ENCODE data around the gene MKX.
A peak's percentile ranks its signal among the peaks of the same experiment; 100 is the strongest.

MKX gene, protein sequence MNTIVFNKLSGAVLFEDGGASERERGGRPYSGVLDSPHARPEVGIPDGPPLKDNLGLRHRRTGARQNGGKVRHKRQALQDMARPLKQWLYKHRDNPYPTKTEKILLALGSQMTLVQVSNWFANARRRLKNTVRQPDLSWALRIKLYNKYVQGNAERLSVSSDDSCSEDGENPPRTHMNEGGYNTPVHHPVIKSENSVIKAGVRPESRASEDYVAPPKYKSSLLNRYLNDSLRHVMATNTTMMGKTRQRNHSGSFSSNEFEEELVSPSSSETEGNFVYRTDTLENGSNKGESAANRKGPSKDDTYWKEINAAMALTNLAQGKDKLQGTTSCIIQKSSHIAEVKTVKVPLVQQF

DNA sequence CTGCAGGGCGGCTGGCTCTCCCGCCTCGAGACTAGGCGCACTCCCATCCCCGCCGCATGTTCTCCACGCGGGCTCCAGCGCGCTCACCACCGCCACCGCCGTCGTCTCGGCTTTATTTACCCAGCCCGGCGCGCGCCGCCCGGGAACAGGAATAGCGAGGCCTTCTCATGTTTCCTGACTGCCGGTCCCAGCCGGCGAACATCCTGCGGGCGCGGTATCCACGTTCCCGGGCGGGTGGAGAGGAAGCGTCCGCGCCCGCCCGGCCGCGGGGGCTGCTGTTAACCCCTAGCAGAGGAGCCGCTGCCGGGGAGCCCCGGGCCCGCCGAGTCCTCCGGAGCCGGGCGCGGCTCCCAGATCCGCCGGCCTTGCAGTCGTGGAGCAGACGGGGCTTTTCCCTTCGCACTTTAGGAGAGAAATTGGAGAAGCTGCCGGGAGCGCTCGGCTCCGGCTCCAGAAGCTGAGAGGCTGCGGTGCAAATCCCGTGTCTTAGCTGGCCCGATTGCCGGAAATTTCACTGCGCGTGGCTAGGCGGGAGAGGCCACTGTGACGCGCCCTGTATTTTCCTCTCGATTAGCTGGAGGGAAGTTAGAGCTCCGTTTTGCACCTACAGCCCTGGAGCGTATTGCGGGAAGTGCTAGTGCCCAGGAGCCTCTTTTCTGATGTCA is at the start of gene MKX:
MKX (minus strand) TSS at position 88 of the 665 bp plus-strand sequence. CDS start 2,404 bp downstream, outside the sequence.
- H3K4me3 ChIP-seq (ENCODE audit: low read depth in 1 of 5, low read length in 5 of 5): peak within 1 kb of the TSS; percentile 57 to 84 (median 72)
- H3K27me3 ChIP-seq (ENCODE audit: control insufficient read depth in 5 of 5, insufficient read depth in 4 of 5, low read length in 5 of 5): peaks cover 21 to 57% (median 50%) of the 10 kb centered on the region in 5 donors
- no peak within 1 kb of the TSS for H3K27ac ChIP-seq (ENCODE audit: low read depth, low read length)
- H3K9me3 ChIP-seq (ENCODE audit: control insufficient read depth in 5 of 5, low read length in 5 of 5): no peaks in the 10 kb centered on the region
- no peaks in the 10 kb centered on the region for H3K36me3 ChIP-seq (ENCODE audit: control insufficient read depth in 5 of 5, insufficient read depth in 5 of 5, low read length in 5 of 5)
- peaks cover 3 to 59% (median 52%) of the 10 kb centered on the region in 5 donors for H3K4me1 ChIP-seq (ENCODE audit: control insufficient read depth in 5 of 5, insufficient read depth in 5 of 5, low read length in 5 of 5)
- H3K9ac ChIP-seq (ENCODE audit: low read length in 5 of 5): no peak within 1 kb of the TSS

DNA sequence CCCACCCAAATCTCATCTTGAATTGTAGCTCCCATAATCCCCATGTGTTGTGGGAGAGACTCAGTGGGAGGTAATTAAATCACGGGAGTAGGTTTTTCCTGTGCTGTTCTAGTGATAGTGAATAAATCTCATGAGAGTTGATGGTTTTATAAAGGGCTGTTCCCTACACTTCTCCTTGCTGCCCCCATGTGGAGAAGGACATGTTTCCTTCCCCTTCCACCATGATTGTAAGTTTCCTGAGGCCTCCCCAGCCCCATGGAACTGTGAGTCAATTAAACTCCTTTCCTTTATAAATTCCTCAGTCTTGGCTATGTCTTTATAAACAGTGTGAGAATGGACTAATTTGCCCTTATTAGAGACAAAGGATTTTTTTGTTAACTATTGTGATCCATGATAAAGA is 48.5 kb upstream of the MKX start:
- no peak overlapping the region for H3K27ac ChIP-seq (ENCODE audit: low read depth, low read length)
- no peaks in the 10 kb centered on the region for H3K4me1 ChIP-seq (ENCODE audit: control insufficient read depth in 5 of 5, insufficient read depth in 5 of 5, low read length in 5 of 5)
- no peak overlapping the region for H3K9ac ChIP-seq (ENCODE audit: low read length in 5 of 5)
- H3K9me3 ChIP-seq (ENCODE audit: control insufficient read depth in 5 of 5, low read length in 5 of 5): no peaks in the 10 kb centered on the region
- H3K27me3 ChIP-seq (ENCODE audit: control insufficient read depth in 5 of 5, insufficient read depth in 4 of 5, low read length in 5 of 5): peaks cover 0 to 2% (median 0%) of the 10 kb centered on the region in 5 donors
- no peak overlapping the region for H3K4me3 ChIP-seq (ENCODE audit: low read depth in 1 of 5, low read length in 5 of 5)
- H3K36me3 ChIP-seq (ENCODE audit: control insufficient read depth in 5 of 5, insufficient read depth in 5 of 5, low read length in 5 of 5): no peaks in the 10 kb centered on the region

DNA sequence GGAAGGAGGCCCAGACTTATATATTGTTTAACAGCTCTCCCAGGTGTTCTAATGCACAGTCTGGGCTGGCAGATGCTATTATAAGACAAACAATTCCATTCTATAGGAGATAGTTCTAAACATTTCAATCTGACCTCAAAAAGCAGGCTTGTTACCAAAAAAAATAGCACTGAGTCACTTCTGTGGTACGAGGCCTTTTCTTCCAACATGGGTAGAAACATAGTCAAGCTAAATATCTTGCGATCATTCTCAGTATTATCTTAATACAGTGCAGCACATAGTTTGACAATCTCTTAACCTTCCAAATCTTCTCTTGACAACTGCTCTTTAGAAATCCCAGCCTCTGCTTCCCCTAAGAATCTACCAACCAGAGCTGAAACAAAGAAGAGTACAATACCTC is 46.6 kb upstream of the MKX start:
- Histone ChIP-seq H3K4me1 (ENCODE audit: control insufficient read depth in 5 of 5, insufficient read depth in 5 of 5, low read length in 5 of 5) (no peaks in the 10 kb centered on the region), H3K9me3 (ENCODE audit: control insufficient read depth in 5 of 5, low read length in 5 of 5) (no peaks in the 10 kb centered on the region), H3K27ac (ENCODE audit: low read depth, low read length) (no peak overlapping the region), H3K9ac (ENCODE audit: low read length in 5 of 5) (no peak overlapping the region), H3K4me3 (ENCODE audit: low read depth in 1 of 5, low read length in 5 of 5) (no peak overlapping the region), H3K36me3 (ENCODE audit: control insufficient read depth in 5 of 5, insufficient read depth in 5 of 5, low read length in 5 of 5) (no peaks in the 10 kb centered on the region), H3K27me3 (ENCODE audit: control insufficient read depth in 5 of 5, insufficient read depth in 4 of 5, low read length in 5 of 5) (peaks cover 0 to 2% (median 0%) of the 10 kb centered on the region in 5 donors)

DNA sequence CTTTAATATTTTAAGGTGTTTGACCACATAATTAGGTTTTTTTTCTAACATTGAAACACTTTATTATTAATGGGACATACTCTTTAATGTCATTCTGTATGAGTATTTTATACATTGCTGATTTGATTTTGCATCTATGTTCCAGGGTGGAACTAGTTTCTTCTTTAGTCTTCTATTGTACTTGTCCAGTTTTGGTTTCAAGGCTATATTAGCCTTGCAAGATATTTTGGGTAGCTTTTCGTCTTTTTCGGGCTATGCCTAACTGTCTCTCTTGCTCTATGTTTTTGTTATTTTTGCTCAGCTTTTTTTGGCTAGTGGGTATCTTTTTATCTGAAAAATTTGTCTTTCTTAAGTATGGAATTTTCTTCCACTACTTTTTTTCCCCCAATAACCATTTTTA is 38.7 kb upstream of the MKX start:
- Histone ChIP-seq H3K9ac (ENCODE audit: low read length in 5 of 5) (no peak overlapping the region), H3K27ac (ENCODE audit: low read depth, low read length) (no peak overlapping the region), H3K27me3 (ENCODE audit: control insufficient read depth in 5 of 5, insufficient read depth in 4 of 5, low read length in 5 of 5) (no peaks in the 10 kb centered on the region), H3K4me3 (ENCODE audit: low read depth in 1 of 5, low read length in 5 of 5) (no peak overlapping the region), H3K36me3 (ENCODE audit: control insufficient read depth in 5 of 5, insufficient read depth in 5 of 5, low read length in 5 of 5) (no peaks in the 10 kb centered on the region), H3K9me3 (ENCODE audit: control insufficient read depth in 5 of 5, low read length in 5 of 5) (peaks cover 0 to 6% (median 5%) of the 10 kb centered on the region in 5 donors), H3K4me1 (ENCODE audit: control insufficient read depth in 5 of 5, insufficient read depth in 5 of 5, low read length in 5 of 5) (peaks cover 0 to 10% (median 3%) of the 10 kb centered on the region in 5 donors)

DNA sequence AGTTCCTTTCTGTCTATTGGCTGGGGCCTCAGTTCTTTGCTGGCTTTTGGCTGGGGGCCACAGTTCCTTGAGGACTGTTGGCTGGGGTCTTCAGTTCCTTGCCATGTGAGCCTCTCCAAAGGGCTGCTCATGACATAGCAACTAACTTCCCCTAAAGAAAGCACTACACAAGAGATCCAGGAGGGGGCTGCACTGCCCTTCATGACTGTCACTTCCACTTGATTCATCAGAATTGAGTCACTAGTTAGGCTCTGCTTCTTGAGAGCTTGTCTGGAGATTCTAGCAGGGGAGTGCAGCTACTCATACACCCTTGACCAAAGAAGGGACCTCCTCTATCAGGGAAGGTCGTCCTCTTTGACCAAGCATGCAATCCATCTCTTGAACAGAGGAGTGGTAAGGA is 38.0 kb upstream of the MKX start:
- Histone ChIP-seq H3K36me3 (ENCODE audit: control insufficient read depth in 5 of 5, insufficient read depth in 5 of 5, low read length in 5 of 5) (no peaks in the 10 kb centered on the region), H3K9me3 (ENCODE audit: control insufficient read depth in 5 of 5, low read length in 5 of 5) (peaks cover 0 to 6% (median 5%) of the 10 kb centered on the region in 5 donors), H3K27me3 (ENCODE audit: control insufficient read depth in 5 of 5, insufficient read depth in 4 of 5, low read length in 5 of 5) (no peaks in the 10 kb centered on the region), H3K4me3 (ENCODE audit: low read depth in 1 of 5, low read length in 5 of 5) (no peak overlapping the region), H3K27ac (ENCODE audit: low read depth, low read length) (no peak overlapping the region), H3K4me1 (ENCODE audit: control insufficient read depth in 5 of 5, insufficient read depth in 5 of 5, low read length in 5 of 5) (peaks cover 0 to 11% (median 3%) of the 10 kb centered on the region in 5 donors), H3K9ac (ENCODE audit: low read length in 5 of 5) (no peak overlapping the region)

DNA sequence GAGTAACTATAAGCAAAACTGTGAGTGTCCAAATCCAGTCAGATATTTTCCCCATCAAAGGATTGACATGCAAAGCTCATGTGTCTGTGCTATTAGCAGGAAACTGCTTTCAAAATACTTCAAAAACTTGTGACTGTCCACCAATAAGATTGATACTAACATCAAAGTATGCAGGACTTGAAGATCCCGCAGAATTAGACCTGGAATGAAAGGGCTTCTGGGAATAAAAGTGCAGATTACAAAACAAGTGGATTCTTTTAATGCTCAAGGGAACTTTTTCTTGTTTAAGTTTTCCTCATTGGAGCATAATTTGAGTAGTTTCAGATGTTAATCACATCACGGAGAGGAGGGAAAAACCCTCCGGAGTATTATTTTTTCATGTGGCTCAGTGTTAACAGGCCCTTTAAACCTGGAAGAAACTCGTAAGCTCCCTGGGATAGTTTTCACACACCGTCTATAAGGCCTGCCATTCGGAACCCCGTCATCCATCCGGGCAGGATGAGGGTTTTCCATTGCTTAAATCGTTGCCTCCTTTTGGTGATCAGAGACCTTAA is 33.9 kb upstream of the MKX start:
- peaks cover 2 to 6% (median 5%) of the 10 kb centered on the region in 5 donors for H3K9me3 ChIP-seq (ENCODE audit: control insufficient read depth in 5 of 5, low read length in 5 of 5)
- H3K27me3 ChIP-seq (ENCODE audit: control insufficient read depth in 5 of 5, insufficient read depth in 4 of 5, low read length in 5 of 5): no peaks in the 10 kb centered on the region
- peaks cover 0 to 11% (median 3%) of the 10 kb centered on the region in 5 donors for H3K4me1 ChIP-seq (ENCODE audit: control insufficient read depth in 5 of 5, insufficient read depth in 5 of 5, low read length in 5 of 5)
- H3K9ac ChIP-seq (ENCODE audit: low read length in 5 of 5): no peak overlapping the region
- H3K27ac ChIP-seq (ENCODE audit: low read depth, low read length): no peak overlapping the region
- H3K36me3 ChIP-seq (ENCODE audit: control insufficient read depth in 5 of 5, insufficient read depth in 5 of 5, low read length in 5 of 5): no peaks in the 10 kb centered on the region
- H3K4me3 ChIP-seq (ENCODE audit: low read depth in 1 of 5, low read length in 5 of 5): peak overlapping the region in 1 of 5 donors; percentile 29

DNA sequence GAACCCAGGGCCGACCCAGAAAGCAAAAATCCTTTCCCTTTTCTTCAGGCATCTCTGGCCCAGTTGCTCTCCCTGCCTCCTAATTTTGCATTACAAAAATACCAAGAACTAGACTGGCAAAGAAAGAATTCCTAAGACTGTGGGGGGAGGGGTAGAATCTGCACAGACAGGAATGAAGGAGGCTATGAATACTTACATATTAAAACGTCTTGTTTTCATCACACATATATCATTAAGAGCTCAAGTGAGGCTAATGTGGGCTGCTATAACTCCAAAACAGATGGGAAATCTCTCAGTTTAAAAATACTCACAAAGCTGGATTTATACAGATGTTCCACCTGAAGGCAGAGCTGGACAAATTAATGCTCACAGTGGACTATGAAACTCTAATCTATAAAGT is 29.2 kb upstream of the MKX start:
- H3K4me3 ChIP-seq (ENCODE audit: low read depth in 1 of 5, low read length in 5 of 5): no peak overlapping the region
- peaks cover 0 to 9% (median 3%) of the 10 kb centered on the region in 5 donors for H3K4me1 ChIP-seq (ENCODE audit: control insufficient read depth in 5 of 5, insufficient read depth in 5 of 5, low read length in 5 of 5)

DNA sequence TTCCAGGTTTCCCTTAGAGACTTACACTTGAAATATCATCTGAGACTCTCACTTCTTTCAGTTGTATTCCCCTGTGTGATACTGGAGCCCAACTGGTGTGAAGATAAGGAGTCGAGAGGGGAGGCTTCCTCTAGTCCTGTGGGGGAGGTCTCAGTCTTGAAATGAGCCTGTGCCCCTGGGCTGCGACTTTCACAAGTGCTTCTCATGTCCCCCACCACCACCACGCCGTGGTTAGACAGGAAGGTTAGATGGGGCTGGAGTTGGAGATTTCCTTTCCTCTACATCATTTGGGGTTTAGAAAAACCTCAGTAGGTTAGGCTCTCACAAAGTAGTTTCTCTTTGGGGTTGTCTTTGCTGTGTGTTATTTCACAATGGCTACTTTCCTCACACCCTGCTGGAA is 25.6 kb upstream of the MKX start:
- H3K4me1 ChIP-seq (ENCODE audit: control insufficient read depth in 5 of 5, insufficient read depth in 5 of 5, low read length in 5 of 5): no peaks in the 10 kb centered on the region
- H3K36me3 ChIP-seq (ENCODE audit: control insufficient read depth in 5 of 5, insufficient read depth in 5 of 5, low read length in 5 of 5): no peaks in the 10 kb centered on the region
- H3K27ac ChIP-seq (ENCODE audit: low read depth, low read length): no peak overlapping the region
- H3K9ac ChIP-seq (ENCODE audit: low read length in 5 of 5): no peak overlapping the region
- peaks cover 0 to 2% (median 0%) of the 10 kb centered on the region in 5 donors for H3K9me3 ChIP-seq (ENCODE audit: control insufficient read depth in 5 of 5, low read length in 5 of 5)
- no peaks in the 10 kb centered on the region for H3K27me3 ChIP-seq (ENCODE audit: control insufficient read depth in 5 of 5, insufficient read depth in 4 of 5, low read length in 5 of 5)
- no peak overlapping the region for H3K4me3 ChIP-seq (ENCODE audit: low read depth in 1 of 5, low read length in 5 of 5)

More for the DNA sequence above, 29.2 kb upstream of the MKX start:
- Histone ChIP-seq H3K27ac (ENCODE audit: low read depth, low read length) (no peak overlapping the region), H3K9me3 (ENCODE audit: control insufficient read depth in 5 of 5, low read length in 5 of 5) (peaks cover 0 to 2% (median 0%) of the 10 kb centered on the region in 5 donors), H3K9ac (ENCODE audit: low read length in 5 of 5) (no peak overlapping the region), H3K27me3 (ENCODE audit: control insufficient read depth in 5 of 5, insufficient read depth in 4 of 5, low read length in 5 of 5) (no peaks in the 10 kb centered on the region), H3K36me3 (ENCODE audit: control insufficient read depth in 5 of 5, insufficient read depth in 5 of 5, low read length in 5 of 5) (no peaks in the 10 kb centered on the region)

DNA sequence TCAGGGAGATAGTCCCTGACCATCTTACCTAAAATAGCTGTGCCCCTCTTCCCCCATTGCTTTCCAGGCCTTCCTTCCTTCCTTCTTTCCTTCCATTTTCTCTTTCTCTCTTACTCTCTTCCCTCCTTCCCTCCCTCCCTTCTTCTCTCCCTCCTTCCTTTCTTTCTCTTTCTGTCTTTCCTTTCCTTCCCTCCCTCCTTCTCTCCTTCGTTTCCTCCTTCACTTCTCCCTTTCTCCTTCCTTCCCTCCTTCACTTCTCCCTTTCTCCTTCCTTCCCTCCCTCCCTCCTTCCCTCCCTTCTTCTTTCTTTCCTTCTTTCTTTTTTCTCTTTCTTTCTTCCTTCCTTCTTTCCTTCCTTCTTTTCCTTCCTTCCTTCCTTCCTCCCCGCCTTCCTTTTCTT is 24.6 kb upstream of the MKX start:
- H3K9me3 ChIP-seq (ENCODE audit: control insufficient read depth in 5 of 5, low read length in 5 of 5): no peaks in the 10 kb centered on the region
- no peaks in the 10 kb centered on the region for H3K36me3 ChIP-seq (ENCODE audit: control insufficient read depth in 5 of 5, insufficient read depth in 5 of 5, low read length in 5 of 5)
- no peaks in the 10 kb centered on the region for H3K4me1 ChIP-seq (ENCODE audit: control insufficient read depth in 5 of 5, insufficient read depth in 5 of 5, low read length in 5 of 5)
- no peaks in the 10 kb centered on the region for H3K27me3 ChIP-seq (ENCODE audit: control insufficient read depth in 5 of 5, insufficient read depth in 4 of 5, low read length in 5 of 5)
- H3K9ac ChIP-seq (ENCODE audit: low read length in 5 of 5): no peak overlapping the region
- no peak overlapping the region for H3K27ac ChIP-seq (ENCODE audit: low read depth, low read length)
- H3K4me3 ChIP-seq (ENCODE audit: low read depth in 1 of 5, low read length in 5 of 5): no peak overlapping the region

DNA sequence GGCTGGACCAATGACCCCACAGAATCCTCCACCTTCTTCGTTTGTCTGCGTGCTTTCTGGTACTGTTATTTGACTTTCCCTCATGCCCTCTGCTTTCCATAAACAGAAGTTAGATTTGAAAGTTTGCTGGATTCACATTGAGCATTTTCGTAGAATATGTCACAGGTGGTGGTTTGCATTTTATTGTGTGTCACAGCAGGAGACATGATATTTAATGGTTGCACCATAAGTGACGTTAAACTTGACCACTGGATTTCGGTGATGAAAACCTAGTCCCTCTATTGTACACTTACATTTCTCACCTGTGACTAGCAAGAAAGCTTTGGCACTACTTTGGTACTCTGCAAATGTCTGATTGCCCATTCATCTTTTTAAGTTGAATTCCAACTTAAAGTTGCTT is 15.2 kb upstream of the MKX start:
- Histone ChIP-seq H3K36me3 (ENCODE audit: control insufficient read depth in 5 of 5, insufficient read depth in 5 of 5, low read length in 5 of 5) (no peaks in the 10 kb centered on the region), H3K27ac (ENCODE audit: low read depth, low read length) (no peak overlapping the region), H3K4me1 (ENCODE audit: control insufficient read depth in 5 of 5, insufficient read depth in 5 of 5, low read length in 5 of 5) (no peaks in the 10 kb centered on the region), H3K4me3 (ENCODE audit: low read depth in 1 of 5, low read length in 5 of 5) (no peak overlapping the region), H3K9me3 (ENCODE audit: control insufficient read depth in 5 of 5, low read length in 5 of 5) (no peaks in the 10 kb centered on the region), H3K9ac (ENCODE audit: low read length in 5 of 5) (no peak overlapping the region), H3K27me3 (ENCODE audit: control insufficient read depth in 5 of 5, insufficient read depth in 4 of 5, low read length in 5 of 5) (no peaks in the 10 kb centered on the region)
